ENCODE data around the gene RABGAP1.

RABGAP1 gene

DNA sequence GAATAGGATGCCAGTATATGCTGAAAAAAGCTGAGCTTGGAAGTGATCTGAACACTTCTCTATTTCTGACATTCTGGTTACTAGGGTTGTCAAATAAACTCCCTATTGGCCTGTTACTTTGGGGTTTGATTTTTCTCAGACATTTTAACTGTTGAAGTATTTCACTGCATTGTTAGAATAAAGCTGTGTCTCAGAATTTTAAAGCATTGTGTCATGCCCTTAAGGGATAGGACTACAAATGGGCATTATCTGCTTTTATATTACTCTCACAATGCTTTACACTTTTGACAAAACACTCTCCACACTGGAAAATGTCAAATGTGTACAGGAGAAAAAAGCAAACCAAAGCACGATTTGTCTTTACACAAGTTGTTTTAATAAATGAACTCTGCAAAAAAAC lies 75.8 kb downstream of the RABGAP1 start:
- no peak overlapping the region for H3K14ac ChIP-seq (ENCODE audit: low read length in 2 of 2)

DNA sequence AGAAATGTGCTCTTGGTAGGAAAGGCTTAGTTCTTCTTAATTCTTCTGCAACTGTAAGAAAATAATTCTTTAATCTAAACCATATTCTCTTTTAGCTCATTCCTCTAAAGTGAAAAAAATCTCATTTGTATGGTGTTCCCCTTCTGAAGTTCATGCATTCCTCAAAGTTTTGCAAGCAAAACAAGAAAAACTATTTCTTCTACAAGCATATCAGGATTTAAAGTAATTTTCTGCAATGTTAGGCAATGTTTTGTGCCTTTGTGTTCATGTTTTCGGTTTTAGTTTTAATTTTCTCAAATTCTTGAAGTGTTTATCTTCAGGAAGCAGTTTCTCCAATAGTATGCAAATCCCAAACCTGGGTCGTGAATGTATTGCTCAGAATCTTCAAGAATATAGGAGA lies 80.0 kb downstream of the RABGAP1 start:
- no peak overlapping the region for H2BK120ac ChIP-seq (ENCODE audit: low read depth, low read length)
- H3K27me3 ChIP-seq (ENCODE audit: control insufficient read depth in 1 of 2, insufficient read depth in 1 of 2, low read length in 2 of 2), result no peaks in the 10 kb centered on the region
- peaks cover 2% of the 10 kb centered on the region for H3K79me1 ChIP-seq (replicated peaks; ENCODE audit: low read length, poor library complexity, severe bottlenecking)
- no peak overlapping the region for H3K4ac ChIP-seq (ENCODE audit: low read depth in 1 of 2, low read length in 2 of 2)
- no peak overlapping the region for H2BK5ac ChIP-seq (ENCODE audit: low read depth, low read length, poor library complexity, severe bottlenecking)
- no peak overlapping the region for H4K91ac ChIP-seq (ENCODE audit: low read length)
- H3K27ac ChIP-seq (ENCODE audit: low read length, poor library complexity, severe bottlenecking), result no peak overlapping the region
- no peak overlapping the region for H4K8ac ChIP-seq (ENCODE audit: low read length)
- peaks cover 11 to 79% of the 10 kb centered on the region in 2 experiments for H3K36me3 ChIP-seq (ENCODE audit: control insufficient read depth in 1 of 2, insufficient read depth in 2 of 2, low read depth in 1 of 2, low read length in 2 of 2)
- no peak overlapping the region for H3K4me2 ChIP-seq (ENCODE audit: low read length, poor library complexity, severe bottlenecking)
- DNase-seq, result no peak
- no peak overlapping the region for H3K14ac ChIP-seq (ENCODE audit: low read length in 2 of 2)
- H3K9ac ChIP-seq (ENCODE audit: low read length), result no peak overlapping the region
- H3K9me3 ChIP-seq (ENCODE audit: control insufficient read depth, low read length), result no peaks in the 10 kb centered on the region
- H3K18ac ChIP-seq (ENCODE audit: low read depth in 1 of 2, low read length in 2 of 2), result no peak overlapping the region
- WGBS, result no CpG with 5 or more reads among the region's 2 CpGs
- no peak overlapping the region for H2BK15ac ChIP-seq (ENCODE audit: low read depth, poor library complexity, severe bottlenecking)
- H2BK12ac ChIP-seq (ENCODE audit: low read length in 2 of 2), result no peak overlapping the region
- H3K23ac ChIP-seq (ENCODE audit: low read length in 2 of 2), result no peak overlapping the region
- no peak overlapping the region for H2AK5ac ChIP-seq (ENCODE audit: low read length, severe bottlenecking)
- H2AFZ ChIP-seq (ENCODE audit: low read depth, low read length), result no peak overlapping the region
- H3K4me3 ChIP-seq (ENCODE audit: insufficient read depth in 1 of 2, low read depth in 1 of 2, low read length in 2 of 2), result no peak overlapping the region
- H3K4me1 ChIP-seq (ENCODE audit: control insufficient read depth, insufficient read depth, low read depth, low read length), result peaks cover 2% of the 10 kb centered on the region

More for the DNA sequence above, 75.8 kb downstream of the RABGAP1 start:
- Histone ChIP-seq H3K4me2 (ENCODE audit: low read length, poor library complexity, severe bottlenecking) (no peak overlapping the region), H4K91ac (ENCODE audit: low read length) (no peak overlapping the region), H2BK15ac (ENCODE audit: low read depth, poor library complexity, severe bottlenecking) (no peak overlapping the region), H2AFZ (ENCODE audit: low read depth, low read length) (no peak overlapping the region), H2BK12ac (ENCODE audit: low read length in 2 of 2) (no peak overlapping the region), H3K36me3 (ENCODE audit: control insufficient read depth in 1 of 2, insufficient read depth in 2 of 2, low read depth in 1 of 2, low read length in 2 of 2) (peaks cover 13 to 95% of the 10 kb centered on the region in 2 experiments), H3K23ac (ENCODE audit: low read length in 2 of 2) (no peak overlapping the region), H3K9ac (ENCODE audit: low read length) (no peak overlapping the region), H3K9me3 (ENCODE audit: control insufficient read depth, low read length) (peaks cover 2% of the 10 kb centered on the region), H2BK120ac (ENCODE audit: low read depth, low read length) (no peak overlapping the region), H3K27me3 (ENCODE audit: control insufficient read depth in 1 of 2, insufficient read depth in 1 of 2, low read length in 2 of 2) (no peaks in the 10 kb centered on the region), H2AK5ac (ENCODE audit: low read length, severe bottlenecking) (no peak overlapping the region), H3K4me3 (ENCODE audit: insufficient read depth in 1 of 2, low read depth in 1 of 2, low read length in 2 of 2) (no peak overlapping the region), H3K4me1 (ENCODE audit: control insufficient read depth, insufficient read depth, low read depth, low read length) (peaks cover 2% of the 10 kb centered on the region), H4K8ac (ENCODE audit: low read length) (no peak overlapping the region), H3K4ac (ENCODE audit: low read depth in 1 of 2, low read length in 2 of 2) (no peak overlapping the region), H3K18ac (ENCODE audit: low read depth in 1 of 2, low read length in 2 of 2) (no peak overlapping the region), H3K27ac (ENCODE audit: low read length, poor library complexity, severe bottlenecking) (no peak overlapping the region), H2BK5ac (ENCODE audit: low read depth, low read length, poor library complexity, severe bottlenecking) (no peak overlapping the region), H3K79me1 (replicated peaks; ENCODE audit: low read length, poor library complexity, severe bottlenecking) (peaks cover 2% of the 10 kb centered on the region)
- DNase-seq, result no peak
- WGBS, result no CpG with 5 or more reads among the region's 1 CpG

GRCh38 chr9:123026425-123026824 lies 85.6 kb downstream of the RABGAP1 start:
- Histone ChIP-seq H3K27ac (ENCODE audit: low read length, poor library complexity, severe bottlenecking) (no peak overlapping the region), H3K9ac (ENCODE audit: low read length) (no peak overlapping the region), H3K4me1 (ENCODE audit: control insufficient read depth, insufficient read depth, low read depth, low read length) (peaks cover 1% of the 10 kb centered on the region), H4K8ac (ENCODE audit: low read length) (no peak overlapping the region), H4K91ac (ENCODE audit: low read length) (no peak overlapping the region), H3K18ac (ENCODE audit: low read depth in 1 of 2, low read length in 2 of 2) (no peak overlapping the region), H2BK5ac (ENCODE audit: low read depth, low read length, poor library complexity, severe bottlenecking) (no peak overlapping the region), H3K36me3 (ENCODE audit: control insufficient read depth in 1 of 2, insufficient read depth in 2 of 2, low read depth in 1 of 2, low read length in 2 of 2) (peaks cover 6 to 66% of the 10 kb centered on the region in 2 experiments), H3K23ac (ENCODE audit: low read length in 2 of 2) (no peak overlapping the region), H2AK5ac (ENCODE audit: low read length, severe bottlenecking) (no peak overlapping the region), H2AFZ (ENCODE audit: low read depth, low read length) (no peak overlapping the region), H3K79me1 (replicated peaks; ENCODE audit: low read length, poor library complexity, severe bottlenecking) (peaks cover 8% of the 10 kb centered on the region), H3K9me3 (ENCODE audit: control insufficient read depth, low read length) (no peaks in the 10 kb centered on the region), H2BK120ac (ENCODE audit: low read depth, low read length) (no peak overlapping the region), H3K4ac (ENCODE audit: low read depth in 1 of 2, low read length in 2 of 2) (no peak overlapping the region), H3K4me3 (ENCODE audit: insufficient read depth in 1 of 2, low read depth in 1 of 2, low read length in 2 of 2) (no peak overlapping the region), H2BK15ac (ENCODE audit: low read depth, poor library complexity, severe bottlenecking) (no peak overlapping the region), H3K14ac (ENCODE audit: low read length in 2 of 2) (no peak overlapping the region), H3K4me2 (ENCODE audit: low read length, poor library complexity, severe bottlenecking) (no peak overlapping the region), H2BK12ac (ENCODE audit: low read length in 2 of 2) (no peak overlapping the region), H3K27me3 (ENCODE audit: control insufficient read depth in 1 of 2, insufficient read depth in 1 of 2, low read length in 2 of 2) (no peaks in the 10 kb centered on the region)
- no peak for DNase-seq
- 100% methylated on average over 1 of the region's 1 CpG for WGBS

- H3K27ac ChIP-seq (ENCODE audit: low read length, poor library complexity, severe bottlenecking), result no peak overlapping the region
- peaks cover 1% of the 10 kb centered on the region for H3K4me1 ChIP-seq (ENCODE audit: control insufficient read depth, insufficient read depth, low read depth, low read length)
- 50% methylated on average over 2 of the region's 3 CpGs for WGBS
- H3K36me3 ChIP-seq (ENCODE audit: control insufficient read depth in 1 of 2, insufficient read depth in 2 of 2, low read depth in 1 of 2, low read length in 2 of 2), result peaks cover 6 to 60% of the 10 kb centered on the region in 2 experiments
- no peaks in the 10 kb centered on the region for H3K9me3 ChIP-seq (ENCODE audit: control insufficient read depth, low read length)
- H3K9ac ChIP-seq (ENCODE audit: low read length), result no peak overlapping the region
- no peaks in the 10 kb centered on the region for H3K27me3 ChIP-seq (ENCODE audit: control insufficient read depth in 1 of 2, insufficient read depth in 1 of 2, low read length in 2 of 2)
- no peak overlapping the region for H2BK5ac ChIP-seq (ENCODE audit: low read depth, low read length, poor library complexity, severe bottlenecking)
- H3K23ac ChIP-seq (ENCODE audit: low read length in 2 of 2), result no peak overlapping the region
- H3K18ac ChIP-seq (ENCODE audit: low read depth in 1 of 2, low read length in 2 of 2), result peak overlapping the region in 1 of 2 experiments; percentile 8
- H4K8ac ChIP-seq (ENCODE audit: low read length), result no peak overlapping the region
- H3K4me3 ChIP-seq (ENCODE audit: insufficient read depth in 1 of 2, low read depth in 1 of 2, low read length in 2 of 2), result no peak overlapping the region
- H2BK12ac ChIP-seq (ENCODE audit: low read length in 2 of 2), result no peak overlapping the region
- H2AFZ ChIP-seq (ENCODE audit: low read depth, low read length), result no peak overlapping the region
- no peak overlapping the region for H2BK15ac ChIP-seq (ENCODE audit: low read depth, poor library complexity, severe bottlenecking)
- H3K79me1 ChIP-seq (replicated peaks; ENCODE audit: low read length, poor library complexity, severe bottlenecking), result peaks cover 8% of the 10 kb centered on the region
- no peak for DNase-seq
- H2AK5ac ChIP-seq (ENCODE audit: low read length, severe bottlenecking), result no peak overlapping the region
- no peak overlapping the region for H2BK120ac ChIP-seq (ENCODE audit: low read depth, low read length)
- no peak overlapping the region for H3K4me2 ChIP-seq (ENCODE audit: low read length, poor library complexity, severe bottlenecking)
- no peak overlapping the region for H4K91ac ChIP-seq (ENCODE audit: low read length)
- no peak overlapping the region for H3K4ac ChIP-seq (ENCODE audit: low read depth in 1 of 2, low read length in 2 of 2)
- no peak overlapping the region for H3K14ac ChIP-seq (ENCODE audit: low read length in 2 of 2)
Measured at GRCh38 chr9:123027517-123027916, 86.7 kb downstream of the RABGAP1 start.

Measured in mesenchymal stem cell (in vitro differentiated cells and primary cell).